Left forelimb (tissue), 1 donor: Measurements from ENCODE around the gene HOTAIR.

Source experiments
- DNase-seq: peaks from one replicate; pipeline ENCODE4 v3.0.0-alpha.2; 2018; ENCODE audit warnings: low spot score

The HOTAIR gene

GRCh38 chr12:53999559-54000115 lies 24.9 kb upstream of the HOTAIR start:
- no peak for DNase-seq

GRCh38 chr12:53998900-53999236 lies 24.1 kb upstream of the HOTAIR start:
- no peak for DNase-seq

GRCh38 chr12:53998110-53998899 lies 23.6 kb upstream of the HOTAIR start:
- DNase-seq: no peak

- no peak for DNase-seq
These were observed 22.7 kb upstream of the HOTAIR start for GRCh38 chr12:53997204-53998109.

GRCh38 chr12:53996240-53997203 lies 21.8 kb upstream of the HOTAIR start:
- DNase-seq: no peak

GRCh38 chr12:53995378-53996239 lies 20.9 kb upstream of the HOTAIR start:
- DNase-seq: no peak

GRCh38 chr12:53995002-53995377 lies 20.2 kb upstream of the HOTAIR start:
- DNase-seq: no peak

GRCh38 chr12:53994264-53995001 lies 19.7 kb upstream of the HOTAIR start:
- no peak for DNase-seq

GRCh38 chr12:53994009-53994263 lies 19.2 kb upstream of the HOTAIR start:
- DNase-seq: no peak

GRCh38 chr12:53993162-53994008 lies 18.6 kb upstream of the HOTAIR start:
- DNase-seq: no peak

- DNase-seq: no peak
These were observed 17.7 kb upstream of the HOTAIR start for GRCh38 chr12:53992377-53992889.

- DNase-seq: no peak
These were observed 16.3 kb upstream of the HOTAIR start for GRCh38 chr12:53991077-53991460.

GRCh38 chr12:53990311-53991076 lies 15.7 kb upstream of the HOTAIR start:
- DNase-seq: no peak

GRCh38 chr12:53989227-53990113 lies 14.7 kb upstream of the HOTAIR start:
- no peak for DNase-seq

GRCh38 chr12:53988541-53989226 lies 13.9 kb upstream of the HOTAIR start:
- DNase-seq: no peak

GRCh38 chr12:53987787-53988230 lies 13.1 kb upstream of the HOTAIR start:
- DNase-seq: no peak
